Measurements from ENCODE around the gene NF1. TPM values are rescaled to one million over a fixed set of nuclear protein-coding genes. Genes with fewer than 3 reads are reported as not detected.

NF1 gene
- total RNA-seq, 1 donor from 2014 or later = 58.7 TPM

DNA sequence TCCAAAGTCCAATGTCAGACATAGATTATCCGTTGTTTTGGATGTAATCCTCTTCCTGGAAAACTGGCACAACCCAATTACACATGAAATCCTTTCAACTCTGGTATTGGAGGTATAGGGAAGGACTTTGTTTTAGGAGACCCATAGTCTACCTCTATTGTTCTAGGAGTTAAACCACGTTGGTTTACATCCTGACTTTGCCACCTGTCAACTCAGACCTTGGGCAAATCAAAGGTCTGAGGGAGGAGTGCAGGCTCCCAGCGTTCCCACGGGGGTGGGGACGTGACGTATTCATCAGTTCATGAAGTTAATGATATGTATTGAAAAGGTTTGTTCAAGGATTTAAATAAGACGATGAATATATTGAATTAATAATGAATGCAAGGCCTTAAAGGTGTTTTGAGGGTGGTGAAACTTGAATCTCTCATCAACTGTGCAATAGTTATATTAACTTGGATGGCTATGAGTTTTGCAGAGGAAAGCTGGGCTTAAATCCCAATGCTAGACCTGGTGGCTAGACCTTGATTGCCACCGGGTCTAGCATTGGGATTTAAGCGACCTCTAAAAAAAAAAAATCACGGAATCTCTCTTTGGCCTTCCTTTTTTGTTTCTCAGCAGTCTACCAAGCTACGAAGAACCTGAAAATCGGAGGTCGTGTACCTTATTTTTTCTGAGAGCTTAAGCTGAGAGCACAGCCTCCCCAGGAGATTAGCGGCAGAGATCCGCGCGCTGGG is 744 bp upstream of the NF1 start:
- intact Hi-C loops (cut with DNase I) = no loop called here
- no peak for TF ChIP-seq POLR2A (IDR thresholded peaks at IDR 0.05)
- TF ChIP-seq, protein P1, sequence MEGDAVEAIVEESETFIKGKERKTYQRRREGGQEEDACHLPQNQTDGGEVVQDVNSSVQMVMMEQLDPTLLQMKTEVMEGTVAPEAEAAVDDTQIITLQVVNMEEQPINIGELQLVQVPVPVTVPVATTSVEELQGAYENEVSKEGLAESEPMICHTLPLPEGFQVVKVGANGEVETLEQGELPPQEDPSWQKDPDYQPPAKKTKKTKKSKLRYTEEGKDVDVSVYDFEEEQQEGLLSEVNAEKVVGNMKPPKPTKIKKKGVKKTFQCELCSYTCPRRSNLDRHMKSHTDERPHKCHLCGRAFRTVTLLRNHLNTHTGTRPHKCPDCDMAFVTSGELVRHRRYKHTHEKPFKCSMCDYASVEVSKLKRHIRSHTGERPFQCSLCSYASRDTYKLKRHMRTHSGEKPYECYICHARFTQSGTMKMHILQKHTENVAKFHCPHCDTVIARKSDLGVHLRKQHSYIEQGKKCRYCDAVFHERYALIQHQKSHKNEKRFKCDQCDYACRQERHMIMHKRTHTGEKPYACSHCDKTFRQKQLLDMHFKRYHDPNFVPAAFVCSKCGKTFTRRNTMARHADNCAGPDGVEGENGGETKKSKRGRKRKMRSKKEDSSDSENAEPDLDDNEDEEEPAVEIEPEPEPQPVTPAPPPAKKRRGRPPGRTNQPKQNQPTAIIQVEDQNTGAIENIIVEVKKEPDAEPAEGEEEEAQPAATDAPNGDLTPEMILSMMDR (IDR thresholded peaks at IDR 0.05) = no peak
- peak overlapping the region; percentile 68 to 97 for H3K4me3 ChIP-seq

GRCh38 chr17:31095236-31096105 is 694 bp downstream of the NF1 start:
- TF ChIP-seq POLR2AphosphoS5 (IDR thresholded peaks at IDR 0.05; ENCODE audit: insufficient read depth in 1 of 2, low read depth in 1 of 2) = peak in 1 of 2 donors; percentile 4
- TF ChIP-seq, protein P1 (IDR thresholded peaks at IDR 0.05) = no peak
- DNase-seq (ENCODE audit: extremely low spot score in 2 of 2) = no peak

More for the DNA sequence above, 744 bp upstream of the NF1 start:
- DNase-seq (ENCODE audit: extremely low spot score in 2 of 2) = no peak
- Histone ChIP-seq H3K36me3 (no peaks in the 10 kb centered on the region), H3K9me3 (no peaks in the 10 kb centered on the region), H3K27me3 (no peaks in the 10 kb centered on the region), H3K4me1 (peaks cover 14% of the 10 kb centered on the region), H3K27ac (peak overlapping the region; percentile 96)

GRCh38 chr17:31096106-31096436 is 1.3 kb downstream of the NF1 start:
- intact Hi-C loops (cut with DNase I) = no loop called here
- peak overlapping the region; percentile 96 for H3K27ac ChIP-seq

More at GRCh38 chr17:31095236-31096105, 694 bp downstream of the NF1 start:
- peaks cover 14% of the 10 kb centered on the region for H3K4me1 ChIP-seq
- H3K27ac ChIP-seq = peak overlapping the region; percentile 96
- intact Hi-C loops (cut with DNase I) = no loop called here
- H3K9me3 ChIP-seq = no peaks in the 10 kb centered on the region
- H3K4me3 ChIP-seq = peak overlapping the region; percentile 68 to 97
- no peaks in the 10 kb centered on the region for H3K27me3 ChIP-seq
- no peaks in the 10 kb centered on the region for H3K36me3 ChIP-seq

DNA sequence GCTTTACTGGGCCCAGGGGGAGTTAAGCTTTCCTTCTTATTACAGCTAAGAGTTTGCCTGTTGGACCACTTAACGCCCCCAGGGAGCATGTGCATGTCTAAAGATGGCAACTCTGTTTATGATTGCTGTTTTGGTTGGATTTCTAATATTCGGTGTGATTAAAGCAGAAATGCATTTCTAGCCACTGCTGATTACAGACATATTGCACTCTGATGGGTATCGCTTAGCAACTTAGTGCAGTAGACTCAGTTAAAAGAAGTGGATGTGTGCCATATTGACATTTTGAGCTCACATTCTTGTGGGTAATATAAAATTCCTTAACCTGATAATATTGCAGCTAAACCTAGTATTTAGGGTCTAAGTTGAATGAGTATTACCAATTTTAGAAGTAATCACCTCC is 4.2 kb downstream of the NF1 start:
- Histone ChIP-seq H3K27ac (no peak overlapping the region), H3K36me3 (no peaks in the 10 kb centered on the region), H3K4me3 (no peak overlapping the region), H3K27me3 (no peaks in the 10 kb centered on the region), H3K4me1 (peaks cover 14% of the 10 kb centered on the region), H3K9me3 (no peaks in the 10 kb centered on the region)
- intact Hi-C loops (cut with DNase I) = no loop called here
- DNase-seq (ENCODE audit: extremely low spot score in 2 of 2) = no peak
- TF ChIP-seq, protein P1 (IDR thresholded peaks at IDR 0.05) = no peak
- TF ChIP-seq POLR2A (IDR thresholded peaks at IDR 0.05) (no peak), POLR2AphosphoS5 (IDR thresholded peaks at IDR 0.05; ENCODE audit: insufficient read depth in 1 of 2, low read depth in 1 of 2) (no peak)

More at GRCh38 chr17:31096106-31096436, 1.3 kb downstream of the NF1 start:
- no peaks in the 10 kb centered on the region for H3K36me3 ChIP-seq
- H3K4me1 ChIP-seq = peaks cover 14% of the 10 kb centered on the region
- DNase-seq (ENCODE audit: extremely low spot score in 2 of 2) = no peak
- no peaks in the 10 kb centered on the region for H3K9me3 ChIP-seq
- no peak for TF ChIP-seq POLR2A (IDR thresholded peaks at IDR 0.05)
- TF ChIP-seq, protein P1 (IDR thresholded peaks at IDR 0.05) = no peak
- no peak for TF ChIP-seq POLR2AphosphoS5 (IDR thresholded peaks at IDR 0.05; ENCODE audit: insufficient read depth in 1 of 2, low read depth in 1 of 2)
- H3K4me3 ChIP-seq = peak overlapping the region; percentile 68 to 97
- no peaks in the 10 kb centered on the region for H3K27me3 ChIP-seq
